Endothelial cell of umbilical vein (primary cell): ENCODE measurements around the gene SAT2. TPM values are rescaled to one million over a fixed set of nuclear protein-coding genes. Genes with fewer than 3 reads are reported as not detected.
A peak's percentile ranks its signal among the peaks of the same experiment; 100 is the strongest.

Experiments used
- BruUV-seq: library from RNA; stranded (reverse); fragments of 400-500 nt; replicated peaks from 2 replicates; lab custom pipeline; 2021; lab: Mats Ljungman, UMichigan
- CTCF ChIA-PET: fragments of 300-600, 350-600 bp; sonication (Branson Sonifier 250); formaldehyde crosslinking; loops from one replicate; lab custom pipeline; 2021; ENCODE audit warnings: antibody characterized with exemption, inconsistent platforms; lab: Charles Lee
- POLR2A ChIA-PET: fragments of 300-600, 350-600 bp; sonication (Branson Sonifier 250); formaldehyde crosslinking; loops from one replicate; lab custom pipeline; 2021; ENCODE audit warnings: antibody characterized with exemption, inconsistent platforms; lab: Charles Lee
- DNase-seq: peaks from one replicate; pipeline ENCODE4 v3.0.0-alpha.2; 2011; ENCODE audit warnings: low read depth, low spot score
- FAIRE-seq: peaks from 2 replicates; lab custom pipeline; 2011; peaks lifted over from hg19 to GRCh38; lab: Jason Lieb, UNC
- H2AFZ ChIP-seq: 2 replicates; pipeline ENCODE4 v1.6.0; 2012; ENCODE audit warnings: low read depth, low read length, control low read depth, inconsistent platforms
- H3K27ac ChIP-seq: 2 replicates; pipeline ENCODE4 v1.5.1; 2011; ENCODE audit warnings: low read depth, mild to moderate bottlenecking, control low read depth, low read length, moderate library complexity; ENCODE audit not compliant: insufficient read depth
- H3K27me3 ChIP-seq, 2 experiments: 2 replicates each; pipeline versions ENCODE4 v1.6.0 to v1.6.1; 2011; ENCODE audit warnings: low read length in 2 of 2, mixed read lengths in 1 of 2; ENCODE audit not compliant: control insufficient read depth in 2 of 2, insufficient read depth in 2 of 2
- H3K36me3 ChIP-seq, 2 experiments: 2 replicates in 1 of 2; 3 replicates in 1 of 2; pipeline ENCODE4 v1.5.1; 2011; ENCODE audit warnings: low read length in 2 of 2, mild to moderate bottlenecking in 1 of 2, moderate library complexity in 1 of 2; ENCODE audit not compliant: control insufficient read depth in 2 of 2, insufficient read depth in 2 of 2; ENCODE audit errors: extremely low read depth in 1 of 2
- H3K4me1 ChIP-seq: 3 replicates; pipeline ENCODE4 v1.5.1; 2011; ENCODE audit warnings: mild to moderate bottlenecking, low read length; ENCODE audit not compliant: control insufficient read depth, insufficient read depth; ENCODE audit errors: extremely low read depth
- H3K4me2 ChIP-seq: 2 replicates; pipeline ENCODE4 v1.6.1; 2011; ENCODE audit warnings: low read length, control low read depth, mixed read lengths; ENCODE audit not compliant: insufficient read depth
- H3K4me3 ChIP-seq, 3 experiments: fragments of 200-600 bp in 1 of 3; sonication (generic), shearing (Covaris generic) in 1 of 3; replicated peaks in 1 of 3; 2 replicates each; pipeline ENCODE4 v1.5.1; 2011 to 2016; ENCODE audit warnings: control low read depth in 3 of 3, low read length in 3 of 3, mild to moderate bottlenecking in 2 of 3, inconsistent platforms in 1 of 3, low read depth in 1 of 3, moderate library complexity in 1 of 3; ENCODE audit not compliant: insufficient read depth in 1 of 3
- H3K79me2 ChIP-seq: 2 replicates; pipeline ENCODE4 v1.6.0; 2012; ENCODE audit warnings: low read length, inconsistent platforms; ENCODE audit not compliant: control insufficient read depth, insufficient read depth
- H3K9ac ChIP-seq: replicated peaks from 2 replicates; pipeline ENCODE3; 2011; ENCODE audit warnings: low read length, control low read depth; ENCODE audit not compliant: insufficient read depth; ENCODE audit errors: extremely low read depth
- H3K9me1 ChIP-seq: replicated peaks from 3 replicates; pipeline ENCODE4 v1.6.0; 2011; ENCODE audit warnings: mild to moderate bottlenecking, low read length; ENCODE audit not compliant: control insufficient read depth, insufficient read depth; ENCODE audit errors: extremely low read depth
- H3K9me3 ChIP-seq: replicated peaks from 2 replicates; pipeline ENCODE4 v1.5.1; 2012; ENCODE audit warnings: low read length, inconsistent platforms; ENCODE audit not compliant: control insufficient read depth, insufficient read depth
- H4K20me1 ChIP-seq: replicated peaks from 2 replicates; pipeline ENCODE3; 2011; ENCODE audit warnings: mild to moderate bottlenecking, low read length; ENCODE audit not compliant: control insufficient read depth, insufficient read depth; ENCODE audit errors: extremely low read depth
- EZH2 ChIP-seq: IDR thresholded peaks from 2 replicates; pipeline ENCODE4 v1.6.1; 2012; ENCODE audit warnings: borderline replicate concordance, low read depth, mild to moderate bottlenecking, moderate library complexity, low read length, inconsistent platforms; ENCODE audit not compliant: severe bottlenecking
- MYC ChIP-seq: IDR thresholded peaks from one replicate; pipeline ENCODE4 v1.6.1; 2011; ENCODE audit warnings: mild to moderate bottlenecking, low read depth, low read length
- dilution Hi-C: fragments of 300-500 bp; cut with MboI; formaldehyde crosslinking; loops from one replicate; pipeline ENCODE4 v1.15.0; 2019; ENCODE audit warnings: low sequenced_read_pairs; ENCODE audit not compliant: extremely low pct_ligation_motif_present
- intact Hi-C: fragments of 100-400 bp; cut with micrococcal nuclease; formaldehyde crosslinking; loops from one replicate; pipeline ENCODE4 v1.10.0; 2022
- polyA plus RNA-seq, 4 experiments: library from polyadenylated mRNA; depleted of rRNA in 3 of 4; stranded (reverse) in 3 of 4; unstranded in 1 of 4; fragments of >200 nt; gene quantifications; 2 replicates each; pipeline versions ENCODE4 v1.2.1 to v1.2.3, GENCODE V29; 2011 to 2012; ENCODE audit warnings: missing spikeins in 1 of 4
- total RNA-seq: library from RNA; stranded (reverse); gene quantifications from 2 replicates; pipeline ENCODE4 v1.2.3, GENCODE V29; 2021
- TF ChIP-seq, protein P1 (sequence below), 2 donors: IDR thresholded peaks; 1 replicate in 1 of 2; 2 replicates in 1 of 2; pipeline ENCODE4 v1.5.1; 2011; ENCODE audit warnings: low read length in 2 of 2, mild to moderate bottlenecking in 2 of 2, moderate library complexity in 2 of 2, control low read depth in 1 of 2, inconsistent platforms in 1 of 2, low read depth in 1 of 2; ENCODE audit not compliant: insufficient read depth in 1 of 2; ENCODE audit errors: extremely low read depth in 1 of 2

Gene SAT2
- total and polyA plus RNA-seq, 2 donors (not counting 3 experiments of a cell fraction or from before 2014, with no cell fraction given): 38.0 to 51.8 TPM

DNA sequence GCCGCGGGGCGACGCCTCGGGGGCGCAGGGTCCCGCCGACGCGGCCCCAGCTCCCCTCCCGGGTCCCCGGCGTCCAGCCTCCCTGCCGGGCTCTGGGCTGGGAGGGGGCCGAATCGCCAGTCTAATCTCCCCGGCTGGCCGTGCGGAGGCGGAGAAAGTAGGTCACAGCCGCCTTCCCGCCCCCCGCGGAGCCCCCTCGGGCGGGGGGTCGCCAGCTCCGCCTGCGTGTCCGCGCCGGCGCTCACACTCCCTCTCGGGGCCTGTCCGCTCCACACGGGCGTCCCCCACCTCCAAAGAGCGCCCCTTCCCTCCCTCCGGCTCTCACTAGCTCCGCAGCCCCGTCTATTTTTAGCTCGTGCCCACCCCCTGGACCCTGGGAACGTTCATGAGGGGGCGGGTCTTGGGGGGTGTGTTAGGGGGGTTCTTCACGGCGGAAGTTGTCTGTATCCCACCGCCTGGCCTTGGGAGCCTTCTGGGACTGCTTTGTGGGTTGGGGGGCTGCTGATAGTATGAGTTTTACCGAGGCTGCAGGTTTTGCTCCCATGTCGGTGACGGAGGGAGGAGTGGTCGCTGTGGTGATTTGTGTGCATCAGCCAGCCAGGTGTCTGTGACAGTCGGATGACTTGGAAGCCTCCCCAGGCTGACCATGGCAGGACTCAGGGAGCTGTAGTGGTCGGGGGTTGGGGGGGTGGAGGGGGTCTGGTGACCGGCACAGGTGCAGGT lies 24.2 kb upstream of the SAT2 start:
- BruUV-seq: no TSS peak
- FAIRE-seq (no peak), DNase-seq (no peak)
- intact Hi-C loops: no loop called here
- Histone ChIP-seq H3K4me1 (no peaks in the 10 kb centered on the region), H3K27me3 (peaks cover 31 to 45% of the 10 kb centered on the region in 2 experiments), H3K79me2 (no peaks in the 10 kb centered on the region), H3K9ac (no peak overlapping the region), H3K4me2 (no peak overlapping the region), H3K4me3 (no peak overlapping the region), H3K9me3 (no peaks in the 10 kb centered on the region), H2AFZ (no peak overlapping the region), H3K36me3 (no peaks in the 10 kb centered on the region), H4K20me1 (no peaks in the 10 kb centered on the region), H3K9me1 (no peaks in the 10 kb centered on the region), H3K27ac (no peak overlapping the region)
- ChIA-PET CTCF (interaction anchor here (1.3 to 1.9 kb wide), 3 partner anchors 10 to 21 kb away, joined by 4 to 6 read pairs (median 6); partner anchors contain the start of gene SHBG), POLR2A (interaction anchor here (1.3 kb wide), 1 partner anchor 36 kb away, joined by 5 read pairs; the partner anchor contains the start of genes TP53 and WRAP53)
- TF ChIP-seq EZH2: peak; percentile 95
- no peak for TF ChIP-seq MYC
- TF ChIP-seq, protein P1, sequence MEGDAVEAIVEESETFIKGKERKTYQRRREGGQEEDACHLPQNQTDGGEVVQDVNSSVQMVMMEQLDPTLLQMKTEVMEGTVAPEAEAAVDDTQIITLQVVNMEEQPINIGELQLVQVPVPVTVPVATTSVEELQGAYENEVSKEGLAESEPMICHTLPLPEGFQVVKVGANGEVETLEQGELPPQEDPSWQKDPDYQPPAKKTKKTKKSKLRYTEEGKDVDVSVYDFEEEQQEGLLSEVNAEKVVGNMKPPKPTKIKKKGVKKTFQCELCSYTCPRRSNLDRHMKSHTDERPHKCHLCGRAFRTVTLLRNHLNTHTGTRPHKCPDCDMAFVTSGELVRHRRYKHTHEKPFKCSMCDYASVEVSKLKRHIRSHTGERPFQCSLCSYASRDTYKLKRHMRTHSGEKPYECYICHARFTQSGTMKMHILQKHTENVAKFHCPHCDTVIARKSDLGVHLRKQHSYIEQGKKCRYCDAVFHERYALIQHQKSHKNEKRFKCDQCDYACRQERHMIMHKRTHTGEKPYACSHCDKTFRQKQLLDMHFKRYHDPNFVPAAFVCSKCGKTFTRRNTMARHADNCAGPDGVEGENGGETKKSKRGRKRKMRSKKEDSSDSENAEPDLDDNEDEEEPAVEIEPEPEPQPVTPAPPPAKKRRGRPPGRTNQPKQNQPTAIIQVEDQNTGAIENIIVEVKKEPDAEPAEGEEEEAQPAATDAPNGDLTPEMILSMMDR (IDR thresholded peaks at IDR 0.05; ENCODE audit: extremely low read depth in 1 of 2, insufficient read depth in 1 of 2, low read depth in 1 of 2, low read length in 2 of 2): no peak
- dilution Hi-C loops: no loop called here
